C4-2B (cell line): ENCODE measurements around the gene PI4K2B.
A peak's percentile ranks its signal among the peaks of the same experiment; 100 is the strongest.
"Not testable (repeated sequence)": the region's sequence is repeated elsewhere in the genome, so short reads cannot be mapped to it uniquely, and the experiment has no call there.

Experiments
- H3K27ac ChIP-seq: fragments of 450-650 bp; 2 replicates; pipeline ENCODE4 v1.5.1; 2017
- ZFX ChIP-seq: fragments of 450-650 bp; IDR thresholded peaks from 2 replicates; pipeline ENCODE4 v1.6.1; 2017
- TF ChIP-seq, protein P1 (sequence below): fragments of 450-650 bp; conservative IDR thresholded peaks from 2 replicates; pipeline ENCODE4 v1.5.1; 2017; ENCODE audit warnings: mild to moderate bottlenecking

PI4K2B gene

DNA sequence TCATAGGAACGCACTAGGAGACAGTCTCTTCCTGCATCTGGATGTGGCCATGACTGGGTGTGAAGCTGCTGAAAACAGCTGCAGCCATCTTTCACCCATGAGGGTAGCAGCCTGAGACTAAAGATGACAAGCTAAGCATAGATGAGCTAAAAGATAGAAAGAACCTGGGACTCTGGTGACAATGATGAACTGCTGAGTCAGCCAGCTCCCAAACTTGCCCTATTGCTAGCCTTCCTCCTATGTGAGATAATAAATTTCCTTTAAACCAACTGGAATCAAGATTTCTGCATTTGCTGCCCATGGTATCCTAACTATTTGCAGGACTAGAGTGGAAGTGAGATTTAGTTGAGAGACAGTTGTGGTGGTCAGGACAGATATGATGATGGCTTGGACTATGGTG lies 21.0 kb upstream of the PI4K2B start:
- TF ChIP-seq ZFX = no peak
- TF ChIP-seq, protein P1, sequence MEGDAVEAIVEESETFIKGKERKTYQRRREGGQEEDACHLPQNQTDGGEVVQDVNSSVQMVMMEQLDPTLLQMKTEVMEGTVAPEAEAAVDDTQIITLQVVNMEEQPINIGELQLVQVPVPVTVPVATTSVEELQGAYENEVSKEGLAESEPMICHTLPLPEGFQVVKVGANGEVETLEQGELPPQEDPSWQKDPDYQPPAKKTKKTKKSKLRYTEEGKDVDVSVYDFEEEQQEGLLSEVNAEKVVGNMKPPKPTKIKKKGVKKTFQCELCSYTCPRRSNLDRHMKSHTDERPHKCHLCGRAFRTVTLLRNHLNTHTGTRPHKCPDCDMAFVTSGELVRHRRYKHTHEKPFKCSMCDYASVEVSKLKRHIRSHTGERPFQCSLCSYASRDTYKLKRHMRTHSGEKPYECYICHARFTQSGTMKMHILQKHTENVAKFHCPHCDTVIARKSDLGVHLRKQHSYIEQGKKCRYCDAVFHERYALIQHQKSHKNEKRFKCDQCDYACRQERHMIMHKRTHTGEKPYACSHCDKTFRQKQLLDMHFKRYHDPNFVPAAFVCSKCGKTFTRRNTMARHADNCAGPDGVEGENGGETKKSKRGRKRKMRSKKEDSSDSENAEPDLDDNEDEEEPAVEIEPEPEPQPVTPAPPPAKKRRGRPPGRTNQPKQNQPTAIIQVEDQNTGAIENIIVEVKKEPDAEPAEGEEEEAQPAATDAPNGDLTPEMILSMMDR = no peak
- H3K27ac ChIP-seq = no peak overlapping the region

DNA sequence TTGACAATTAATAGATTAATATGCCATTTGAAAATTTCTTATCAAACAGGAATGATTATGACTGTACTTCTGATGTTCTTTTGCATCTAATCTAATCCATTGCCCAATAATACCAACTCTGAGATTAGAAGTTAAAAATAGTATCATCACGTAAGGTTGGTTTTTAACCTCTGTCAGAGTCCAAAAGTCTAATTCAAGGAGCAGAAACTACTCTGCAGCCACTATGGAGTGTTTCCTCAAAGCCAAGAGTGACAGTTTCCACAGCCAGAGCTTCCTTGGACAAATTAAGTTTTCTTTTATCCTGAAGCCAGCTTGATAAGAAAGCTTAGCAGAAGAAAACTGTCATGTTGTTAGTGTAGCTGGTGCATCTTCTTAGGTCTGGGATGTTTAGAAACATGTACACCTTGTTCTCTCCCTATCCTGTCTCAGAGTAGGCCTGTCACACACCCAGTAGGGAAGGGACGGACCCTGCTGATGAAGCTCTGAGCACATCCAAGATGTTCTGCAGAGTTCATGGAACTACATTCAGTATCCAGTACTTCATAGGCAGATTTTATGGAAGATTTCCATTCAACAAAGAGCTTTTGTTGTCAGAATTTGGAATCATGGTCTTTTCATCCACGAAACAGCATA lies 20.4 kb upstream of the PI4K2B start:
- H3K27ac ChIP-seq = no peak overlapping the region
- TF ChIP-seq, protein P1 = no peak
- TF ChIP-seq ZFX = no peak

DNA sequence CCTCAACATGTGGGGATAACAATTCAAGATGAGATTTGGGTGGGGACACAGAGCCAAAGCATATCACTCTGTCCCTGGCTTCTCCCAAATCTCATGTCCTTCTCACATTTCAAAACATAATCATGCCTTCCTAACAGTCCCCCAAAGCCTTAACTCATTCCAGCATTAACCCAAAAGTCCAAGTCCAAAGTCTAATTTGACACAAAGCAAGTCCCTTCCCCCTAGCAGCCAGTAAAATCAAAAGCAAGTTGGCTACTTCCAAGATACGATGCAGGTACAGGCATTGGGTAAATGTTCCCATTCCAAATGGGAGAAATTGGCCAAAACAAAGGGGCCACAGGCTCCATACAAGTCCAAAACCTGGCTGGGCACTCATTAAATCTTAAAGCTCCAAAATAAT lies 19.1 kb upstream of the PI4K2B start:
- H3K27ac ChIP-seq = not testable (repeated sequence)

DNA sequence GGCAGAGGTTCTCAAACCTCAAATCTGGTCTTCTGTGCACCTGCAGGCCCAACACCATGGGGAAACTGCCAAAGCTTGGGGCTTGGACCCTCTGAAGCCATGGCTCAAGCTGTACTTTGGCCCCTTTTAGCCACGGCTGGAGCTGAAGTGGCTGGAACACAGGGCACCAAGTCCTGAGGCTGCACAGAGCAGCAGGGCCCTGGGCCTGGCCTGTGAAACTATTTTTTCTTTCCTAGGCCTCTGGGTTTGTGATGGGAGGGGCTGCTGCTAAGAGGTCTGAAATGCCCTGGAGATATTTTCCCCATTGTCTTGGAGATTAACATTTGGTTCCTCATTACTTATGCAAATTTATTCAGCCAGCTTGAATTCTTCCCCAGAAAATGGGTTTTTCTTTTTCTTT lies 18.3 kb upstream of the PI4K2B start:
- TF ChIP-seq ZFX = no peak
- TF ChIP-seq, protein P1 = no peak
- H3K27ac ChIP-seq = no peak overlapping the region

DNA sequence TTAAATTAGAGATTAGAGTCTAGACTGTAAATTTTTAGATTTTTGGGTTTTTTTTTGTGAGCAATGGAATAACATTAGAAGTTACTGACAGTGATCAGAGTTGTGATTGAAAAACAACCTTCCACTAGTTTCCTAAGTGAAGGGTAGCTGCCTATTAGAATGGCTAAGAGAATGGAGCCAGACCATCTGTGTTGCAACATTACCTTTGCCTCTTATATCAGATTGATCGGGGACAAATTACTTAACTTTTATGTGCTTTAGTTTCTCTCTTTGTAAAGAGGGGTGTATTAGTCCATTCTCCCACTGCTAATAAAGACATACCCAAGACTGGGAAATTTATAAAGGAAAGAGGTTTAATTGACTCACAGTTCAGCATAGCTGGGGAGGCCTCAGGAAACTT lies 12.5 kb upstream of the PI4K2B start:
- no peak overlapping the region for H3K27ac ChIP-seq
- no peak for TF ChIP-seq ZFX
- TF ChIP-seq, protein P1 = no peak

DNA sequence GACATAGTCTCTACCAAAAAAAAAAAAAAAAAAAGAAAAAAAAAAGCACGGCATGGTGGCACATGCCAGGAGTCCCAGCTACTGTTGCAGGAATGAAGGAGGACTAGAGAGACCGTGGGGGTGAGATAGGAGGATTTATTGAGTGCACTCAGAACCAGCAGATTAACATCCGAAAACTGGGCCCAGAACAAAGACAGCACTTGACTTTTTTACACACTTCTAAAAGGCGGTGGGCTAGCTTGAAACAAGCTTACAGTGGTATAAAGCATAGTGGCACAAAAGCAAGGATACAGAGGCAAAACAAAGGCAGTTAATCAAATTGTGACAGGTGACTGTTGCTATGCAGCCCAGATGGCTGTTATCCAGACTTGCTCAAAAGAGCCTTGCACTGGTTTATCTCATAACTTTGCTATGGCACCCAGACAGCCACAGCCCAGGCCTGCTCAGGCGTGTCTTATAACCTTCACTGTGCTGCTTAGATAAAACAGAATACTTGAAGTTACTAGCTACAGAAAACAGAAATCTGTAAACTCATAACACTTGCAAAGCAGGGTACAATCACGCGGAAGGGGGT lies 9.9 kb upstream of the PI4K2B start:
- TF ChIP-seq, protein P1 = no peak
- no peak for TF ChIP-seq ZFX
- H3K27ac ChIP-seq = no peak overlapping the region

DNA sequence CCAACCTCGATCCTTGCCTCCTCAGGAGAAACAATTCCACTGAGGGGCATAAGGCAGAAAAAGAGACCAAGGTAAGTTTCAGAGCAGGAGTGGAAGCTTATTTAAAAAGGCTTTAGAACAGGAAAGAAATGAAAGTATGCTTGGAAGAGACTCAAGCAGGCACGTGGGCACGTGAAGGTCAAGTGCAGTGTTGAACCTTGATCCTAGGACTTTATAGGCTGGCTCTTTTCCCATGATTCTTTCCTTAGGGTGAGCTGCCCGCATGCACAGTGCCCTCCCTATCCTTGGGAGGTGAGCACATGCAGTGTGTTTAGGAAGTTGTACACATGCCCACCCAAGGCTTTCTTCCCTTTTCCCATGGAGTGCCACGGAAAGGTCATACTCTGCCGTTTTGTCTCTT lies 4.0 kb upstream of the PI4K2B start:
- H3K27ac ChIP-seq = no peak overlapping the region
- no peak for TF ChIP-seq ZFX
- TF ChIP-seq, protein P1 = no peak

DNA sequence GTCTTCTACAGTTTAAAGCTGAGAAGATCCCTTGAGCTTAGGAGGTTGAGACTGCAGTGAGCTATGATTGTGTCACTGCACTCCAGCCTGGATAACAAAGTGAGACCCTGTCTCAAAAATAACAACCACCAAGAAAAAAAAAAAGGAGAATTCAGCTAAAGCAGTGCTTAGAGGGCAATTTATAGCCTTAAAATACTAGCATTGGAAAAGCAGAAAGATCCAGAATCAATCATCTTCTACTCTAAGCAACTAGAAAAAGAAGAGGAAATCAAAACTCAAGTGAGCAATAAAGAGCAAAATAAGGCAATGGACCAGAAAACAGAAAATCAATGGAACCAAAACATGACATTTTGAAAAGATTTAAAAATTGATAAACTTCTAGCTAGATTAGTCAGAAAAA lies 639 bp upstream of the PI4K2B start:
- H3K27ac ChIP-seq = peak overlapping the region; percentile 98
- TF ChIP-seq ZFX = no peak
- TF ChIP-seq, protein P1 = no peak
